Spinal cord (tissue), 10 donors: ENCODE data around the gene SLC39A9. TPM values are rescaled to one million over a fixed set of nuclear protein-coding genes. Genes with fewer than 3 reads are reported as not detected.
"Not testable (repeated sequence)": the region's sequence is repeated elsewhere in the genome, so short reads cannot be mapped to it uniquely, and the experiment has no call there.

Experiments
- DNase-seq, 6 donors: peaks; one replicate each; pipeline versions ENCODE4 v3.0.0 to v3.0.0-alpha.2; 2013 to 2015; ENCODE audit warnings: low spot score in 6 of 6, low read depth in 4 of 6
- H3K27ac ChIP-seq: one replicate; pipeline ENCODE4 v1.5.1; 2013; ENCODE audit warnings: low read depth, low read length, control low read depth
- H3K27me3 ChIP-seq: one replicate; pipeline ENCODE4 v1.6.1; 2013; ENCODE audit warnings: low read length; ENCODE audit not compliant: control insufficient read depth, insufficient read depth
- H3K36me3 ChIP-seq: one replicate; pipeline ENCODE4 v1.6.1; 2013; ENCODE audit warnings: low read length; ENCODE audit not compliant: control insufficient read depth, insufficient read depth
- H3K4me1 ChIP-seq: one replicate; pipeline ENCODE4 v1.6.1; 2013; ENCODE audit warnings: low read length; ENCODE audit not compliant: control insufficient read depth, insufficient read depth
- H3K4me3 ChIP-seq: one replicate; pipeline ENCODE4 v1.5.1; 2013; ENCODE audit warnings: low read depth, low read length, control low read depth
- H3K9me3 ChIP-seq: one replicate; pipeline ENCODE4 v1.6.1; 2013; ENCODE audit warnings: low read length; ENCODE audit not compliant: control insufficient read depth, insufficient read depth
- WGBS: methylation state at CpG from one replicate; pipeline ENCODE4 v1.1.5; 2013; ENCODE audit warnings: missing lambda C conversion rate; ENCODE audit not compliant: insufficient coverage; 5-methylcytosine and 5-hydroxymethylcytosine counted together
- polyA plus RNA-seq, 2 donors: library from polyadenylated mRNA; unstranded; fragments of 120-200 nt; gene quantifications; one replicate each; pipeline ENCODE4 v1.2.1, GENCODE V29; 2013; ENCODE audit not compliant: insufficient read length in 2 of 2
- total RNA-seq, 2 donors: library from RNA; depleted of rRNA in 1 of 2; stranded (reverse); fragments of 120-200 nt in 1 of 2; fragments of >200 nt in 1 of 2; gene quantifications; one replicate each; pipeline versions ENCODE4 v1.2.3 to v1.2.4, GENCODE V29; 2013 to 2014
- donor health status: healthy.

Gene SLC39A9
- total and polyA plus RNA-seq, 4 donors, result 54.4 to 137 (median 82.6) TPM

GRCh38 chr14:69487771-69488170, 89.3 kb downstream of the SLC39A9 start:
- Histone ChIP-seq H3K9me3 (no peaks in the 10 kb centered on the region), H3K36me3 (no peaks in the 10 kb centered on the region), H3K27me3 (peaks cover 37% of the 10 kb centered on the region), H3K4me3 (no peak overlapping the region), H3K4me1 (peaks cover 15% of the 10 kb centered on the region), H3K27ac (no peak overlapping the region)
- WGBS, result 77% methylated on average over 4 of the region's 4 CpGs
- DNase-seq, result no peak

GRCh38 chr14:69489495-69489894, 91.0 kb downstream of the SLC39A9 start:
- Histone ChIP-seq H3K9me3 (no peaks in the 10 kb centered on the region), H3K4me1 (peaks cover 10% of the 10 kb centered on the region), H3K4me3 (no peak overlapping the region), H3K27ac (no peak overlapping the region), H3K27me3 (peaks cover 22% of the 10 kb centered on the region), H3K36me3 (no peaks in the 10 kb centered on the region)
- DNase-seq, result no peak

- peaks cover 3% of the 10 kb centered on the region for H3K4me1 ChIP-seq
- peaks cover 13% of the 10 kb centered on the region for H3K27me3 ChIP-seq
- 72% methylated on average over 6 of the region's 7 CpGs for WGBS
- H3K9me3 ChIP-seq, result no peaks in the 10 kb centered on the region
- no peak overlapping the region for H3K27ac ChIP-seq
- H3K36me3 ChIP-seq, result no peaks in the 10 kb centered on the region
- DNase-seq, result no peak
- no peak overlapping the region for H3K4me3 ChIP-seq
Observed at GRCh38 chr14:69490219-69490918, 91.9 kb downstream of the SLC39A9 start.

GRCh38 chr14:69491193-69491592, 92.7 kb downstream of the SLC39A9 start:
- H3K27me3 ChIP-seq, result peaks cover 5% of the 10 kb centered on the region
- WGBS, result 89% methylated on average over 3 of the region's 3 CpGs

GRCh38 chr14:69493038-69493437, 94.5 kb downstream of the SLC39A9 start:
- H3K4me3 ChIP-seq, result no peak overlapping the region

More at GRCh38 chr14:69491193-69491592, 92.7 kb downstream of the SLC39A9 start:
- Histone ChIP-seq H3K27ac (no peak overlapping the region), H3K36me3 (no peaks in the 10 kb centered on the region), H3K4me1 (peaks cover 3% of the 10 kb centered on the region), H3K9me3 (no peaks in the 10 kb centered on the region), H3K4me3 (no peak overlapping the region)
- no peak for DNase-seq

GRCh38 chr14:69493791-69494190, 95.3 kb downstream of the SLC39A9 start:
- 22% methylated on average over 1 of the region's 3 CpGs for WGBS
- no peak overlapping the region for H3K27ac ChIP-seq
- no peak for DNase-seq
- peaks cover 3% of the 10 kb centered on the region for H3K4me1 ChIP-seq
- H3K36me3 ChIP-seq, result no peaks in the 10 kb centered on the region
- no peaks in the 10 kb centered on the region for H3K27me3 ChIP-seq
- no peak overlapping the region for H3K4me3 ChIP-seq
- no peaks in the 10 kb centered on the region for H3K9me3 ChIP-seq

More at GRCh38 chr14:69493038-69493437, 94.5 kb downstream of the SLC39A9 start:
- no CpG with 5 or more reads among the region's 4 CpGs for WGBS
- no peaks in the 10 kb centered on the region for H3K9me3 ChIP-seq
- H3K36me3 ChIP-seq, result no peaks in the 10 kb centered on the region
- no peak for DNase-seq
- H3K4me1 ChIP-seq, result peaks cover 3% of the 10 kb centered on the region
- no peak overlapping the region for H3K27ac ChIP-seq
- no peaks in the 10 kb centered on the region for H3K27me3 ChIP-seq

- DNase-seq, result no peak
- Histone ChIP-seq H3K4me3 (no peak overlapping the region), H3K9me3 (no peaks in the 10 kb centered on the region), H3K27ac (no peak overlapping the region), H3K36me3 (no peaks in the 10 kb centered on the region), H3K27me3 (no peaks in the 10 kb centered on the region), H3K4me1 (peaks cover 8% of the 10 kb centered on the region)
- 86% methylated on average over 3 of the region's 5 CpGs for WGBS
Observed at GRCh38 chr14:69495341-69495921, 96.9 kb downstream of the SLC39A9 start.

GRCh38 chr14:69497866-69498265, 99.4 kb downstream of the SLC39A9 start:
- H3K36me3 ChIP-seq, H3K27me3 ChIP-seq, DNase-seq, H3K9me3 ChIP-seq, H3K27ac ChIP-seq, H3K4me3 ChIP-seq: not testable (repeated sequence)
- WGBS, result 96% methylated on average over 2 of the region's 4 CpGs
- peaks cover 31% of the 10 kb centered on the region for H3K4me1 ChIP-seq

GRCh38 chr14:69498286-69498685, 99.8 kb downstream of the SLC39A9 start:
- not testable (repeated sequence) for H3K9me3 ChIP-seq, H3K36me3 ChIP-seq, H3K4me3 ChIP-seq, H3K27me3 ChIP-seq, DNase-seq, H3K27ac ChIP-seq
- peaks cover 31% of the 10 kb centered on the region for H3K4me1 ChIP-seq
- 92% methylated on average over 2 of the region's 4 CpGs for WGBS

GRCh38 chr14:69499436-69499835, 100.9 kb downstream of the SLC39A9 start:
- Histone ChIP-seq H3K9me3 (no peaks in the 10 kb centered on the region), H3K27ac (no peak overlapping the region), H3K4me1 (peaks cover 27% of the 10 kb centered on the region), H3K27me3 (no peaks in the 10 kb centered on the region), H3K36me3 (no peaks in the 10 kb centered on the region), H3K4me3 (no peak overlapping the region)
- no peak for DNase-seq
- 85% methylated on average over 5 of the region's 5 CpGs for WGBS
